SK-N-MC (cell line): ENCODE measurements around the gene CCDC69.

Source experiments
- DNase-seq: peaks from one replicate; pipeline ENCODE4 v3.0.0-alpha.2; 2011; ENCODE audit warnings: low read depth, low spot score
- H3K27ac ChIP-seq: fragments of 200-600 bp; sonication (generic); 2 replicates; pipeline ENCODE4 v1.5.1; 2016; ENCODE audit warnings: mixed run types
- H3K36me3 ChIP-seq: fragments of 200-600 bp; sonication (generic); 2 replicates; pipeline ENCODE4 v1.6.1; 2017; ENCODE audit warnings: antibody characterized with exemption, low read length, mixed read lengths; ENCODE audit not compliant: insufficient read depth
- H3K4me3 ChIP-seq: fragments of 200-600 bp; sonication (generic); 2 replicates; pipeline ENCODE4 v1.5.1; 2016
- H3K9ac ChIP-seq: fragments of 200-600 bp; sonication (generic); 2 replicates; pipeline ENCODE4 v1.8.0; 2017; ENCODE audit warnings: mixed run types, mixed read lengths; ENCODE audit not compliant: insufficient read length
- H3K9me3 ChIP-seq: fragments of 200-600 bp; sonication (generic); 2 replicates; pipeline ENCODE4 v1.6.1; 2017; ENCODE audit warnings: low read depth, mild to moderate bottlenecking, antibody characterized with exemption, low read length, moderate library complexity, mixed read lengths
- EZH2 ChIP-seq: fragments of 200-600 bp; sonication (generic); IDR thresholded peaks from one replicate; pipeline ENCODE4 v1.6.1; 2017; ENCODE audit warnings: antibody characterized with exemption
- FOXP2 ChIP-seq: optimal IDR thresholded peaks from 2 replicates; pipeline ENCODE3; 2011; ENCODE audit warnings: mild to moderate bottlenecking, moderate library complexity; ENCODE audit not compliant: insufficient read depth; ENCODE audit errors: extremely low read length, control extremely low read depth
- POLR2AphosphoS5 ChIP-seq: IDR thresholded peaks from 2 replicates; pipeline ENCODE4 v1.6.1; 2012; ENCODE audit warnings: mild to moderate bottlenecking, low read depth, low read length, borderline replicate concordance

Gene CCDC69

DNA sequence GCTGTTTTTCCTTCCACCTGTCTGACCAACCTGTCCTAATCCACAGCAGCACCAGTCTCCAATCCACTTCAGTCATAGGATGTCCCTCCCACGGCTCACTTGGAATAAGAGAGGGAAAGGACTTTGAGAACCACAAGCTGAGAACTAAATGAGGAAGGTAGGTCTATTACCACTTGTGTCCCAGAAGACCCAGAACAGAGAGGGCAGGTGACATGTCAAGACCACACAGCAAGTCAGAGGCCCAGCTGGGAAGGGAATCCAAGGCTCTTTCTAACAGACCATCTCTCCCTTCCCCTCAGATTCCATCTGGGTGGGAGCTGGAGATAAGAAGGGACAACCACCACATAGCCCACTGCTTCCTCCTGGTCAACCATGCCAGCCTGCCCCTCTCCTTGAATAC, 81.0 kb downstream of the CCDC69 start:
- Histone ChIP-seq H3K36me3 (peaks cover 68% of the 10 kb centered on the region), H3K27ac (no peak overlapping the region), H3K9ac (no peak overlapping the region), H3K9me3 (no peaks in the 10 kb centered on the region), H3K4me3 (no peak overlapping the region)
- TF ChIP-seq POLR2AphosphoS5 = no peak
- no peak for TF ChIP-seq EZH2
- no peak for TF ChIP-seq FOXP2
- no peak for DNase-seq

- no peak overlapping the region for H3K9ac ChIP-seq
- H3K4me3 ChIP-seq = no peak overlapping the region
- no peak for DNase-seq
- H3K27ac ChIP-seq = no peak overlapping the region
- TF ChIP-seq EZH2 = no peak
- no peak for TF ChIP-seq FOXP2
- no peak for TF ChIP-seq POLR2AphosphoS5
- peaks cover 68% of the 10 kb centered on the region for H3K36me3 ChIP-seq
- H3K9me3 ChIP-seq = no peaks in the 10 kb centered on the region
These were observed 82.4 kb downstream of the CCDC69 start for GRCh38 chr5:151141535-151141934.

GRCh38 chr5:151140686-151141459, 83.0 kb downstream of the CCDC69 start:
- Histone ChIP-seq H3K36me3 (peaks cover 68% of the 10 kb centered on the region), H3K9me3 (no peaks in the 10 kb centered on the region), H3K27ac (no peak overlapping the region), H3K9ac (no peak overlapping the region), H3K4me3 (no peak overlapping the region)
- TF ChIP-seq POLR2AphosphoS5 (no peak), EZH2 (no peak), FOXP2 (no peak)
- DNase-seq = no peak

DNA sequence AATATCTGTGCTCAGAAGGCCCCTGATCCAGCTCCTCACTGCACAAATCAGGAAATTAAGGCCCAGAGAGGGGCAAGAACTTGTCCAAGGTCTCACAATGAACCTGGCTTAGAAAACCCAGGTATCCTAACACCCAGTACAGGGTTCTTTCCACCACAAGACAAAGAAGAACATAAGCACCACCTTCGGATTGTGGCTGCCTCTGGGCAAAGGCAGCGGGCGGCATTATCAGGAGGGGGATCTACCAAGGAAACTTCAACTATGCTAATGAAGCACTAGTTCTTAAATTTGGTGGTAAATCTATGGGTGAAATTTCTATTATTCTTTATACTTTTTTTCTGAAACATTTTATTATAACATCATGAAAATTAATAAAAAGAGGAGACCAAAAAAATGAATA, 84.2 kb downstream of the CCDC69 start:
- H3K36me3 ChIP-seq = peaks cover 67% of the 10 kb centered on the region
- no peak overlapping the region for H3K9ac ChIP-seq
- no peak overlapping the region for H3K27ac ChIP-seq
- DNase-seq = no peak
- no peak overlapping the region for H3K4me3 ChIP-seq
- TF ChIP-seq POLR2AphosphoS5 (no peak), EZH2 (no peak), FOXP2 (no peak)
- H3K9me3 ChIP-seq = no peaks in the 10 kb centered on the region

DNA sequence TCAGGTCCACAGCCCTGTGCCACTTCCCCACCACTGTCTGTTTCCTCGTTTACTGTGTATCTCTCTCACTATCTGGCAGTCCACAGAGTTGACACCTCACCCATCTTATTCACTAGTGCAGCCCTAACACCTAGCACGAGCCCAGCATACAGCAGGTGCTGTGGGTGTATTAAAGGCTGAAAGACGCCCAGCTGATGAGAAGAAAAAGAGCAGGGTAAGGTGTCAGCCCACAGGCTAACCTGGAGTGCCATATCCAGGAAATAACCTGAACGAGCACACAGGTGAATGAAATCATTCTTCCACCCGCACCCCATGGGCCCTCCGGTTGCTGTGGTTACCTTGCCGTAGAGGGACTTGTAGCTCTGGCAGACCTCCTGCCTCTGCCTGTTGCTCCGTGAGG, 84.9 kb downstream of the CCDC69 start:
- peaks cover 68% of the 10 kb centered on the region for H3K36me3 ChIP-seq
- H3K27ac ChIP-seq = no peak overlapping the region
- no peak overlapping the region for H3K9ac ChIP-seq
- TF ChIP-seq EZH2 (no peak), POLR2AphosphoS5 (no peak), FOXP2 (no peak)
- DNase-seq = no peak
- H3K4me3 ChIP-seq = no peak overlapping the region
- no peaks in the 10 kb centered on the region for H3K9me3 ChIP-seq

GRCh38 chr5:151138114-151138513, 85.8 kb downstream of the CCDC69 start:
- H3K36me3 ChIP-seq = peaks cover 77% of the 10 kb centered on the region
- no peak overlapping the region for H3K27ac ChIP-seq
- H3K9me3 ChIP-seq = no peaks in the 10 kb centered on the region
- no peak for DNase-seq
- no peak overlapping the region for H3K9ac ChIP-seq
- H3K4me3 ChIP-seq = no peak overlapping the region
- TF ChIP-seq POLR2AphosphoS5 (no peak), EZH2 (no peak), FOXP2 (no peak)

DNA sequence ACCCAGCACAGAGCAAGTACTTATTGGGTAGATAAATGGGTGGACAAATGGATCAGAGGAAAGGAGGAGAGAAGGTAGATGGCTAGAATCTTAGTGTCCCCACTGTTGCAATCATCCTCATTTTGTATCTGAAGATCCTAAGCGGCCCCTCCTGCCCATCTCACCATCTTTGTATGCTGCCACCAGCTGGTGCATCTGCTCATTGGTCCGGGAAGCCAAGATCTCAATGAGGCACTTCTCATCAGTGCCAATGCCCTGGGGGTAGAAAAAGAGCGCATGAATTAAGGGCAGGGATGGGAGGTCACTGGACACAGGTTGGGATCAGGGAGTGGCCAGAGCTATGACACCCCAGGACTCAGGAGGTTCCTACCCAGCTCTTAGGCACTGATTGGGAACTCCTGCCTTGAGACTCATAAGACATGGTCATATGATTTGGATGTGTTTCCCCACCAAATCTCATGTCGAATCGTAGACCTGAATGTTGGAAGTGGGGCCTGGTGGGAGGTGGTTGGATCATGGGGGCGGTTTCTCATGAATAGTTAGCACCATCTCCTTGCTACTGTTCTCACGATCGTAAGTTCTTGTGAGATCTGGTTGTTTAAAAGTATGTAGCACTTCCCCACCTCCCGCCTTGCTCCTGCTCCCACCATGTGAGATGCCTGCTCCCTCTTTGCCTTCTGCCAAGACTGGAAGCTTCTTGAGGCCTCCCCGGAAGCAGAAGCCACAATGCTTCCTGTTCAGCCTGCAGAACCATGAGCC, 86.6 kb downstream of the CCDC69 start:
- H3K27ac ChIP-seq = no peak overlapping the region
- no peaks in the 10 kb centered on the region for H3K9me3 ChIP-seq
- no peak for DNase-seq
- TF ChIP-seq FOXP2 (no peak), POLR2AphosphoS5 (no peak), EZH2 (no peak)
- no peak overlapping the region for H3K4me3 ChIP-seq
- H3K9ac ChIP-seq = no peak overlapping the region
- peaks cover 86% of the 10 kb centered on the region for H3K36me3 ChIP-seq

DNA sequence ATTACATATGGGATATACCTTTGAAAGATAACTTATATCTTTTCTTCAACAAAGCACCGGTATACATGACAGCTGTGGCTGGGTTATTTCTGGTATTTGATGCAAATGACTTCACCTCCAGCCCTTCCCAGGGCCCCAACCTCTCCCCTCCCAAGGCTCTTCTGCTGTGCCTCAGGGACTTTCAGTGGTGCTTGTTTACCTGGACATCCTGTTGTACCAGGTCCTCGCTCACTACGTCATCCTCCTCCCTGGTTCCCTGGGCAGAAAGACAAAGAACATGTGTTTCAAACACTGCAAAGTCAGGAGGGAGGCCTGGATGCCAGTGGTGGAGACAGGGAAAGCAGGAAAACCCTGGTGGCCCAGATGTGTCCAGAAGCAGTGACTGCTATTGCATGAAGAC, 89.7 kb downstream of the CCDC69 start:
- no peak for DNase-seq
- Histone ChIP-seq H3K9me3 (no peaks in the 10 kb centered on the region), H3K27ac (no peak overlapping the region), H3K4me3 (no peak overlapping the region), H3K36me3 (peaks cover 96% of the 10 kb centered on the region), H3K9ac (no peak overlapping the region)
- TF ChIP-seq EZH2 (no peak), POLR2AphosphoS5 (no peak), FOXP2 (no peak)

DNA sequence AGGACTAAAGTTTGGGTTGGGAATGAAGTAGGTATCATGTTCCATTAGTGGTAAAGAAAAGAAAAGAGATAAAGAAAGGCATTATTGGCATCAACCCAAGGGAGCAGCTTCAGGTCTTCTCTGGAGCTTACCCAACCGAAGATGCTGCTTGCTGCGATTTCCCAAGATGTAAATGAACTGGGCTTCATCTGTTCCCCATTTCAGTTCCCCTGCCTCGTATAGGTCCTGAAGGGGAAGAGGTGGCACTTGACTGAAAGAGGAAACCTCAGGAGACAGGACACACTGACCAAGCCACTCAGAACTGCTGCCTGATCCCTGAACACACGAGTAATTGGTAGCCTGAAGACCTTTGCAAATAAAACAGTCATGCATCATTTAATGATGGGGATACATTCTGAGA, 90.9 kb downstream of the CCDC69 start:
- H3K36me3 ChIP-seq = peaks cover 96% of the 10 kb centered on the region
- DNase-seq = no peak

More for the DNA sequence above, 90.9 kb downstream of the CCDC69 start:
- TF ChIP-seq EZH2 = no peak
- TF ChIP-seq FOXP2 = no peak
- TF ChIP-seq POLR2AphosphoS5 = no peak
- Histone ChIP-seq H3K27ac (no peak overlapping the region), H3K9ac (no peak overlapping the region), H3K9me3 (no peaks in the 10 kb centered on the region), H3K4me3 (no peak overlapping the region)
